Right ventricle myocardium inferior (tissue), 1 donor: ENCODE measurements around the gene NOXO1. TPM values are rescaled to one million over a fixed set of nuclear protein-coding genes. Genes with fewer than 3 reads are reported as not detected.

Source experiments
- ATAC-seq: fragments of 200-7000 bp; cut with Tn5 transposase; one replicate; pipeline ENCODE4 v1.9.1; 2020; ENCODE audit warnings: mild to moderate bottlenecking, moderate library complexity
- DNase-seq: peaks from one replicate; pipeline ENCODE4 v3.0.0; 2021; ENCODE audit errors: missing footprints
- intact Hi-C: fragments of 100-400 bp; cut with DNase I; formaldehyde crosslinking; loops from one replicate; pipeline ENCODE4 v1.11.0; 2022
- total RNA-seq: library from RNA; stranded (reverse); fragmentation: NEBNext Ultra II Directional; extraction: Animal tissue kit (Norgen Biotek cat#: 25700); gene quantifications from one replicate; pipeline ENCODE4 v1.2.1, GENCODE V29; 2021
- donor health status: DM: no; HTN: yes; CAD: no; lungs with severe emphysema.

Gene NOXO1
- total RNA-seq, 1 donor from 2014 or later, result 0.22 TPM

DNA sequence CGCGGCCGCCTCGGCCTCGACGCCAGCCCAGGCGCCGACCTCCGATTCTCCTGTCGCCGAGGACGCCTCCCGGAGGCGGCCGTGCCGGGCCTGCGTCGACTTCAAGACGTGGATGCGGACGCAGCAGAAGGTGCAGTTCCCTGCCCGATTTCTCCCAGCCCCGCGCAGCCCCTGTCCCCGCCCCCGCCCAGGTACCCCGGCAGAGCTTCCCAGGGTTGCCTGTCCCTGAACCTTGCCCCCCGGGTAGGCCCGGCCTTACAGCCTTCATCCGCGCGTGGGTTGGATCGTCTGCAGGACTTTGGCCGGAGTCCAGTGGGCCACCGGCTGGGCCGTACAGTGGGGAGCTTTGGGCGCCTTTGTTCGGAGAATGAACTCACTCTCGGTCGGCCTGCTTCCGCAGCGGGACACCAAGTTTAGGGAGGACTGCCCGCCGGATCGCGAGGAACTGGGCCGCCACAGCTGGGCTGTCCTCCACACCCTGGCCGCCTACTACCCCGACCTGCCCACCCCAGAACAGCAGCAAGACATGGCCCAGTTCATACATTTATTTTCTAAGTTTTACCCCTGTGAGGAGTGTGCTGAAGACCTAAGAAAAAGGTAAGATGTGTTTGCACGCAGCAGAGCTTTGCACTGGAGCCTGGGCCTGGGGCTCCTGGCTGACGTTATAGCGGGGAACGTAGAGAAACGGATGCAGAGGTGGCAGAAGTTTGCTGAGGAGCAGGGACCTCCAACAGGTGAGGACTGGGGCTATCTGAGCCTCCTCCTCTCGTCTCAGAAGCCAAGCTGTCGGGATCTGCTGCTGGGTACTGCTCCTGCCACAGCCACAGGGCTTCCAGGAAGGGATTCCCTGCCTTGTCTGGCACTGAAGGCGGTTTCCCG lies 3.3 kb upstream of the NOXO1 start:
- ATAC-seq, result no peak
- DNase-seq, result no peak
- intact Hi-C loops, result no loop called here

DNA sequence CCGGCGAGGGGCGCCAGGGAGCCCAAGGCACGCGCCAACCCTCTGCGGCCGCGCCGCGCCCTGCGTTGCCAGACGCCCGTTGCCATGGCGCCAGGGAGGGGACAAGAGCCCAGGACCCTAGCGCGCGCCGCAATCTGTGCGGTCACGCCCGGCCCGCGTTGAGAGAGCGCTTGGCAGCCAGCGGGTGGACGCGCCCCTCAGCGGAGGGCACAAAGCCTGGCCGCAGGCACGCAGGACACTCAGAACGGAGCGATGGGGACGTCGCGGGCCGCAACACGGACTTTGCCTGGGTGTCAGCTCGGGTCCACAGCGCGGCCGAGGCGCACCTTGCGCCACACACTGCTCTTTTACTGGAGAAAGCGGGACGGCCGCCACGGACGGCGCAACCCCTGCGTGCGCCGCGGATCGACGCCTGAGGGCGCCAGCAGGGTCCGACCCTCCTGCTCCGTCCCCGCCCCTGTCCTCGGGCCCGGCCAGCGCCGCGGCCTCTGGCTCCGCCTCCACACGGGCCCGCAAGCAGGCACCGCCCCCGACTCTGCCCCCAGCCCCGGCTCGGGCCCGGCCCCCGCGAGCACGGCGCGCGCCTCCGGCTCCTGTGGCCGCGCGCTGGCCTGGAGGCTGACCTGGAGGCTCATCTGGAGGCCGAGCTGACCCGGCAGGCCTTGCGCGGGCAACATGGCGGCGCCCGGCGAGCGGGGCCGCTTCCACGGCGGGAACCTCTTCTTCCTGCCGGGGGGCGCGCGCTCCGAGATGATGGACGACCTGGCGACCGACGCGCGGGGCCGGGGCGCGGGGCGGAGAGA lies 2.5 kb upstream of the NOXO1 start, which contains the start of gene GFER:
Gene GFER, plus strand, starts transcription at position 650 of the 803 bp plus-strand sequence. Its CDS starts 26 bp downstream, at position 676.
- peak; percentile 95 for DNase-seq
- ATAC-seq, result peak; percentile 97
- intact Hi-C loops, result no loop called here

- no peak for ATAC-seq
- no peak for DNase-seq
- intact Hi-C loops, result no loop called here
Observed at GRCh38 chr16:1982991-1983543, 1.8 kb upstream of the NOXO1 start.

- DNase-seq (no peak), ATAC-seq (no peak)
- intact Hi-C loops, result no loop called here
Observed at GRCh38 chr16:1982013-1982433, 754 bp upstream of the NOXO1 start.

DNA sequence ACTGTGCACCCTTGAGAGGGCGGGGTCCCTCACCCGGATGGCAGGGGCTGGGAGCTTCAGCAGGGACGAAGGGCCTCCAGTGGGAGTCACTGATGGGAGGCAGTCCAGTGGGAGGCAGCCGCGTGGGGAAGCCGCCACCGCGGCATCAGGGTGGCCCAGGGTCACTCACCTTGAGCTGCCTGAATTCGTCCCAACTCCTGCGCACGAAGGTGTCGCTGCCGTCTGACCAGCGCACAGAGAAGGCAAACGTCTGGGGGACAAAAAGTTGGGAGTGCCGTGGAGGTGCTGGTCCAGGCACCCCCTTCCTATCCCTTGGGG lies 540 bp downstream of the NOXO1 start:
- intact Hi-C loops, result no loop called here
- no peak for DNase-seq
- ATAC-seq, result no peak

GRCh38 chr16:1980030-1980769 lies 1.1 kb downstream of the NOXO1 start:
- intact Hi-C loops, result no loop called here
- DNase-seq, result no peak
- no peak for ATAC-seq

- intact Hi-C loops, result no loop called here
- no peak for ATAC-seq
- peak; percentile 71 for DNase-seq
Observed at GRCh38 chr16:1979271-1980029, 1.8 kb downstream of the NOXO1 start.

GRCh38 chr16:1978476-1979120 lies 2.7 kb downstream of the NOXO1 start:
- ATAC-seq (no peak), DNase-seq (no peak)
- intact Hi-C loops, result no loop called here

DNA sequence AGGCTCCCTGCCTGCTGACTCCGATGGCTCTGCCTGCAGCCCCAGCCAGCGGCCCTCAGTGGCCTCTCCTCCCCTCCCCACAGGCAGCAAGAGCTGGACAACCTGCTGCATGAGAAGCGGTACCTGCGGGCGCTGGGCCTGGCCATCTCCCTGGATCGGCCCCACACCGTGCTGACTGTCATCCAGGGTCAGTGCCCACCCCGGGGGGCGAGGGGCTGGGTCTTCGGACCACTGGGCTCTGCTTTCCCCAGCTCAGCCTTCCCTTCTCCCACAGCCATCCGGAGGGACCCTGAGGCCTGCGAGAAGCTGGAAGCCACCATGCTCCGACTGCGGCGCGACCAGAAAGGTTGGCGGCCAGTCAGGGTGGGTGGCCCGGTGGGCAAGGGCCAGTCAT lies 3.4 kb downstream of the NOXO1 start:
- DNase-seq (no peak), ATAC-seq (no peak)
- intact Hi-C loops, result no loop called here

DNA sequence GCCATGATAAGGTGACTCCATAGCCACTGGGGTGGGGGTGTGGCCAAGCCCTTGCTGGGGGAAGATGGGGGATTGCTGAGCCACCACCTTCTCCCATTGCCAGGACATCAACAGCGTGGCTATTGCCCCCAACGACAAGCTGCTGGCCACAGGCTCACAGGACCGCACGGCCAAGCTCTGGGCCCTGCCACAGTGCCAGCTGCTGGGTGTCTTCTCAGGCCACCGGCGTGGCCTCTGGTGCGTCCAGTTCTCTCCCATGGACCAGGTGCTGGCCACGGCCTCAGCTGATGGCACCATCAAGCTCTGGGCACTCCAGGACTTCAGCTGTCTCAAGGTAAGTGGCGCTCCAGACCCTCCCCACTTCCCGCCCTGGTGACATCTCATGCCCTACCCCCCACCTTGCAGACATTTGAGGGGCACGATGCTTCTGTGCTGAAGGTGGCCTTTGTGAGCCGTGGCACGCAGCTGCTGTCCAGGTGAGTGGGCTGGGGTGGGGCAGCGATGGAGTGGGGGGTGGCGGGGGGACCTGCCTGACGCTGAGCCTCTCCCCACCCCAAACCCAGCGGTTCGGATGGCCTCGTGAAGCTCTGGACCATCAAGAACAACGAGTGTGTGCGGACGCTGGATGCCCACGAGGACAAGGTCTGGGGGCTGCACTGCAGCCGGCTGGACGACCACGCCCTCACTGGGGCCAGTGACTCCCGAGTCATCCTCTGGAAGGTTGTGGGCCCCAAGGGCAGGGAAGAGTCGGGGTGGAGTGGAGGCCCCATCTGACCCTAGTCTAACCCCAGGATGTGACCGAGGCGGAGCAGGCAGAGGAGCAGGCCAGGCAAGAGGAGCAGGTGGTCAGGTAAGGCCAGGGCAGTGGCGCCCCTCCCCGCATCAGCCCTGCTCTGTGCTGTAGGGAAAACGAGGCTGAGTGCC lies 4.1 kb downstream of the NOXO1 start:
- DNase-seq (no peak), ATAC-seq (no peak)
- intact Hi-C loops, result no loop called here

DNA sequence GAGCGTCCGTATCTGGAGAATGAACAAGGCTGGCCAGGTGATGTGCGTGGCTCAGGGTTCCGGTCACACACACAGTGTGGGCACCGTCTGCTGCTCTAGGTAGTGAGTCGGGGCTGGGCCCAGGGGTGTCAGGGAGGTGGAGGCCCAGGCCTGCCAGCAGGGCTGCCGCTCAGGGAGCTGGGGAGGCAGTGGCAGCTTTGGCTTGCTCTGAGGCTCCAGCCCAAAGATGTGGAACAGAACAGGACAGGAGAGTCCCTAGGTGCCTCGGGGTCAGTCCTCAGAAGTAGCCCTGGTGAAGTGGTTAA lies 5.1 kb downstream of the NOXO1 start:
- intact Hi-C loops, result no loop called here
- no peak for DNase-seq
- ATAC-seq, result no peak

- intact Hi-C loops, result no loop called here
- DNase-seq (no peak), ATAC-seq (no peak)
Observed at GRCh38 chr16:1975432-1976215, 5.6 kb downstream of the NOXO1 start.

- ATAC-seq (no peak), DNase-seq (no peak)
- intact Hi-C loops, result no loop called here
Observed at GRCh38 chr16:1974157-1975070, 6.9 kb downstream of the NOXO1 start.

GRCh38 chr16:1973461-1974156 lies 7.7 kb downstream of the NOXO1 start:
- no peak for DNase-seq
- ATAC-seq, result no peak
- intact Hi-C loops, result no loop called here

DNA sequence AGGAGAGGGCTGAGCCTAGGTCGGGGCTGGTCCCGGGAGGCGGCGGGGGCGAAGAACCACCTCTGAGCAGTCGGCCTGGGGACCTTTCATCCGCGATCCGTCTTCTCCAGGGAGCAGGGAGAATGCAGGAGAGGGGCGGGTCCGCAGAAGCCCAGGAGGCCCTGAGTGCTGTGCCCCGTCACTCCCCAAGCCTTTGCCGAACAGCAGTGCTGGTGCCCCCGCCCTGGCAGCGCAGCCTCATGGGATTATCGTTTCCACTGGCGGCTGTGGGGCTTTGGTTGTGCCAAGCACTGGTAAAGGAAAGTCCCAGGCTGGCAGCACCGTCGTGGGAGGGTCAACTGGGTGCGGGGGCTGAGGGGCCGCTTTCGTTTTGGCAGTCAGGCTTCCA lies 8.8 kb downstream of the NOXO1 start:
- DNase-seq (no peak), ATAC-seq (no peak)
- intact Hi-C loops, result no loop called here
